NB4 (cell line): Measurements from ENCODE around the gene PTPN9.

Experiments
- DNase-seq: peaks from one replicate; pipeline ENCODE4 v3.0.0; 2010; ENCODE audit warnings: low read depth
- H3K4me3 ChIP-seq: one replicate; pipeline ENCODE4 v1.5.1; 2011; ENCODE audit warnings: mild to moderate bottlenecking, low read depth, low read length, moderate library complexity
- CTCF ChIP-seq: IDR thresholded peaks from one replicate; pipeline ENCODE4 v1.5.1; 2012; ENCODE audit warnings: low read depth, low read length
- MAX ChIP-seq: IDR thresholded peaks from 2 replicates; pipeline ENCODE4 v1.6.1; 2011; ENCODE audit warnings: low read depth, low read length
- MYC ChIP-seq: IDR thresholded peaks from 2 replicates; pipeline ENCODE4 v1.6.1; 2011; ENCODE audit warnings: low read depth, low read length
- POLR2A ChIP-seq: IDR thresholded peaks from 2 replicates; pipeline ENCODE4 v1.6.1; 2011; ENCODE audit warnings: mild to moderate bottlenecking; ENCODE audit not compliant: insufficient read length; ENCODE audit errors: extremely low read depth

The PTPN9 gene

GRCh38 chr15:75431682-75432081, 147.4 kb downstream of the PTPN9 start:
- no peak for TF ChIP-seq MAX
- TF ChIP-seq POLR2A: no peak
- no peak for TF ChIP-seq MYC
- TF ChIP-seq CTCF: no peak
- no peak overlapping the region for H3K4me3 ChIP-seq
- no peak for DNase-seq

GRCh38 chr15:75431270-75431669, 147.8 kb downstream of the PTPN9 start:
- DNase-seq: no peak
- TF ChIP-seq MYC (no peak), CTCF (no peak), POLR2A (no peak), MAX (no peak)
- H3K4me3 ChIP-seq: no peak overlapping the region

- no peak for DNase-seq
- TF ChIP-seq MAX (no peak), POLR2A (no peak), CTCF (no peak), MYC (no peak)
- no peak overlapping the region for H3K4me3 ChIP-seq
Observed at GRCh38 chr15:75430259-75430658, 148.9 kb downstream of the PTPN9 start.

GRCh38 chr15:75428152-75428551, 151.0 kb downstream of the PTPN9 start:
- TF ChIP-seq MYC (no peak), CTCF (no peak), MAX (no peak), POLR2A (no peak)
- no peak overlapping the region for H3K4me3 ChIP-seq
- DNase-seq: no peak

- TF ChIP-seq CTCF: no peak
- TF ChIP-seq MAX: no peak
- no peak for TF ChIP-seq POLR2A
- TF ChIP-seq MYC: no peak
- DNase-seq: no peak
- H3K4me3 ChIP-seq: no peak overlapping the region
Observed at GRCh38 chr15:75425966-75426500, 153.1 kb downstream of the PTPN9 start.
